ENCODE data around the gene LKAAEAR1.

Gene LKAAEAR1

GRCh38 chr20:64109831-64110391 lies 25.7 kb upstream of the LKAAEAR1 start:
- DNase-seq (ENCODE audit: extremely low read depth, low read depth): no peak
- no peak overlapping the region for H3K4me3 ChIP-seq (replicated peaks; ENCODE audit: low read depth, low read length)
- TF ChIP-seq, protein P1, sequence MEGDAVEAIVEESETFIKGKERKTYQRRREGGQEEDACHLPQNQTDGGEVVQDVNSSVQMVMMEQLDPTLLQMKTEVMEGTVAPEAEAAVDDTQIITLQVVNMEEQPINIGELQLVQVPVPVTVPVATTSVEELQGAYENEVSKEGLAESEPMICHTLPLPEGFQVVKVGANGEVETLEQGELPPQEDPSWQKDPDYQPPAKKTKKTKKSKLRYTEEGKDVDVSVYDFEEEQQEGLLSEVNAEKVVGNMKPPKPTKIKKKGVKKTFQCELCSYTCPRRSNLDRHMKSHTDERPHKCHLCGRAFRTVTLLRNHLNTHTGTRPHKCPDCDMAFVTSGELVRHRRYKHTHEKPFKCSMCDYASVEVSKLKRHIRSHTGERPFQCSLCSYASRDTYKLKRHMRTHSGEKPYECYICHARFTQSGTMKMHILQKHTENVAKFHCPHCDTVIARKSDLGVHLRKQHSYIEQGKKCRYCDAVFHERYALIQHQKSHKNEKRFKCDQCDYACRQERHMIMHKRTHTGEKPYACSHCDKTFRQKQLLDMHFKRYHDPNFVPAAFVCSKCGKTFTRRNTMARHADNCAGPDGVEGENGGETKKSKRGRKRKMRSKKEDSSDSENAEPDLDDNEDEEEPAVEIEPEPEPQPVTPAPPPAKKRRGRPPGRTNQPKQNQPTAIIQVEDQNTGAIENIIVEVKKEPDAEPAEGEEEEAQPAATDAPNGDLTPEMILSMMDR (IDR thresholded peaks at IDR 0.05; ENCODE audit: low read depth, low read length, missing control alignments): no peak

DNA sequence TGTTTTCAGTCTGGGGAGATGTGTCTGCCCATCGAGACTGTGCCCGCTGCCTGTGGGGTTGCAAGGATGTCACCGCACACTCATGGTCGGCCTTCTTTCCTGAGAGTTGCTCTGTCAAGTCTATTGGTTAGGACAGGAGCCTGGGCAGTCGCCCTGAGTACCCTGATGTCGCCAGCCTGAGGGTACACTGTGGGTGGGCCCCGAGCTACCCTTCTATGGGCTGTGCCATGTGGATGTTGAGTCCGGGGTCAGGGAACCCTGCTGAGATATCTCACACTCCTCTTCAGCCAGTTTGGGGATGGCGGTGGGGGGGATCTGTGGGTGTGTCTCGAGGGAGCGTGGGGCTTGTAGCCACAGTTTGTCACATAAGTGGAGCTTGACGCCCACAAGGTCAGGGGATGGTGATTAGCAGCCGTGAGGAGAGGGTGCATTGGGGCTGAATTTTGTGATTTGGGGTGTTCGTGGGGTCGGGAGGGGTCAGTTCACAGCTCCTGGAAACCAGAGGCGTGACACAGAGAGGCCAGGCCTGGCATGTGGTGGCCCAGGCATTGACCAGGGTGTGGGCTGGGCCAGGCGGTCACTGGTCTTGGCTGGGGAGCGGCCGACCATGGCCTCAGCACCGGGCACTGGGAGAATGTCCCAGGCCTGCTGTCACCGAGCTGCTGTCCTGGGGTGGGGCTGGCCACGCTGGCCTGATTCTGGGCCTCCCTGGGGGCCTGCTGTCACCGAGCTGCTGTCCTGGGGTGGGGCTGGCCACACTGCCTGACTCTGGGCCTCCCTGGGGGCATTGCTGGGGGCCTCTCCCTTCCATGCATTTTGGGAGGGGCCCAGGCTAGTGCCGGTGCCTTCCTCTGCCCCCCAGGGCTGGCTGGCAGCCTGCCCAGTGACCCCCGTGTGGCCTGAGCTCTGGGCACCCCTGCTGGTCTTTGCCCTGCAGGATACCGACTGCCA lies 24.8 kb upstream of the LKAAEAR1 start:
- TF ChIP-seq, protein P1 (IDR thresholded peaks at IDR 0.05; ENCODE audit: low read depth, low read length, missing control alignments): no peak
- H3K4me3 ChIP-seq (replicated peaks; ENCODE audit: low read depth, low read length): no peak overlapping the region
- DNase-seq (ENCODE audit: extremely low read depth, low read depth): no peak

- TF ChIP-seq, protein P1 (IDR thresholded peaks at IDR 0.05; ENCODE audit: low read depth, low read length, missing control alignments): no peak
- H3K4me3 ChIP-seq (replicated peaks; ENCODE audit: low read depth, low read length): no peak overlapping the region
- no peak for DNase-seq (ENCODE audit: extremely low read depth, low read depth)
Observed at GRCh38 chr20:64107736-64108457, 23.7 kb upstream of the LKAAEAR1 start.

DNA sequence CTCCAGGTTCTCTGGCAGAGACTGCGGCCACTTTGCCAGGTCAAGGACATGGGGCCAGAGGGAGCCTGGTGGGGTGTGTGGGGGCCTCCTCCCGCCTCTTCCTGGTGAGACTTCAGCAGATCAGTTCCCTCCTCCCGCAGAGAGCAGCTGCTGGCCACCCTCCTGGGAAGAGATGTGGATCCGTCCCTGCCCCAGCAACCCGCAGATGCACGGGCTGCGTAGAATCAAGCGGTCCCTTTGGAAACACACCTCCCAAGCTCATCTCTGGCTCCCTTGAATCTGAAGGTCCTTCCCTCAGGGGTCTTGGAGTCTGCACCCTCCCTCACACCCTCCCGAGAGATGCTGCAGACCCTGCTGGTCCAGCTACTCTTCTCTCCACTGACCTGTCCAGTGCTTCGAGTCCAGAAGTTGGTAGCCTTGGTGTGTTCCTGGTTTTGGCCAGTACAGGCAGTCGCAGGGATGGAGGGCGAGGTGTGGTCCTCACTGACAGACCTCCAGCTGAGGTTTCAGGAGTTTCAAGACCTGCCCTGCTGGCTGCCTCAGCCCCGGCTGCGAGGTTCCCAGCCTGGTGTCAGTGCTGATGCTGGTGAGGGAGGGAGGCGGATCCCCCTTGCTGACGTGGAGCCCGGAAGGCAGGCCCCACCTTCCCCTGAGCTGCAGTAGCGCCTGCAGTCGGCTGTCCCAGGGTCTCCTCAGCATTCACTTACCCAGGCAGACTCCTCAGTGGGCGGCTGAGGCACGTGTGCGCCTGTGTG lies 23.0 kb upstream of the LKAAEAR1 start, which contains the start of gene NPBWR2:
Gene NPBWR2 (minus strand): TSS at position 585 of the 755 bp plus-strand sequence. CDS start 734 bp downstream, outside the sequence.
- no peak within 1 kb of the TSS for H3K4me3 ChIP-seq (replicated peaks; ENCODE audit: low read depth, low read length)
- TF ChIP-seq, protein P1 (IDR thresholded peaks at IDR 0.05; ENCODE audit: low read depth, low read length, missing control alignments): no peak
- no peak for DNase-seq (ENCODE audit: extremely low read depth, low read depth)

GRCh38 chr20:64106435-64106961 lies 22.3 kb upstream of the LKAAEAR1 start:
- TF ChIP-seq, protein P1 (IDR thresholded peaks at IDR 0.05; ENCODE audit: low read depth, low read length, missing control alignments): no peak
- no peak for DNase-seq (ENCODE audit: extremely low read depth, low read depth)
- no peak overlapping the region for H3K4me3 ChIP-seq (replicated peaks; ENCODE audit: low read depth, low read length)
